Measurements from ENCODE around the gene TMCC1.

- TF ChIP-seq CTCF (IDR thresholded peaks at IDR 0.05) (no peak), EP300 (IDR thresholded peaks at IDR 0.05; ENCODE audit: low read depth) (no peak), POLR2AphosphoS5 (IDR thresholded peaks at IDR 0.05) (no peak)
Observed at GRCh38 chr3:129688271-129688895, 205.1 kb downstream of the TMCC1 start.

Measured in transverse colon (tissue), 4 donors.